ENCODE data around the gene DTX1.

The DTX1 gene

DNA sequence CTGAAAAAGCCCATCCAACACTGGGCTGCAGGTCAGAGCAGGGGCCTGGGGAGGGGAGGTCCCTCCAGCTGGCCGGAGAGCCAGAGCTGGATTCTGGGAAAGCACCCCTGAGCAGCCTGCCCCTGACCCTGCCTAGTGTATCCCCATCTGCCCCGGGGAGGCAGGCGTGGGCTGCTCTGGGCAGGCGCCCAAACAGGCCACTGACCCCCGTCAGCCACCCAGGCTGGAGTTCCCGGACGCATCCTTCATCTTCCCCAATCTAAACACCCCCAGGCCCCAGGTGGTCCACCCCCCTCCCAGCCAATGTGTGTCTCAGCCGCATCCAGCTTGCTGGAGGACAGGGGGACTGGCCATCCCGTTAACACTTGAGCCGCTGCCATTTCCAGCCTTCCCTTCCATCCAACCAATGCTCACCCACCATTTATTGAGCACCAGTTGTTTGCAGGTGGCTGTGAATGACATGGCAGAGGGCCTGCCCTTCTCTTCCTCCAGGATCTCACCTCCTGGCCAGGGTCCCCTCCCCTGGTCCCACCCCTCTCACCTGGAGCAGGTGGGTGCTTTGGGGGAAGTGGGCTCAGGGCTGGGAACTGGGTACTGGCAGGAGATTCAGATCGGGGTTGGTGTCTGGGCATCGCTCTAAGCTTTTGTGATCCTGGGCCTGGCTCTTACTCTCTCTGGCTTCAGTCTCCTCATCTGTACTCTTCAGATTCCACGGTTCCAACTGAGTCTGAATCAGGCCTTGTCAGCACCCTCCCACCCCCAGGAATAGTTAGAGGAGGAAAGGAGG lies 743 bp upstream of the DTX1 start:
- no peak for DNase-seq (ENCODE audit: extremely low read depth, low read depth)
- TF ChIP-seq, protein P1, sequence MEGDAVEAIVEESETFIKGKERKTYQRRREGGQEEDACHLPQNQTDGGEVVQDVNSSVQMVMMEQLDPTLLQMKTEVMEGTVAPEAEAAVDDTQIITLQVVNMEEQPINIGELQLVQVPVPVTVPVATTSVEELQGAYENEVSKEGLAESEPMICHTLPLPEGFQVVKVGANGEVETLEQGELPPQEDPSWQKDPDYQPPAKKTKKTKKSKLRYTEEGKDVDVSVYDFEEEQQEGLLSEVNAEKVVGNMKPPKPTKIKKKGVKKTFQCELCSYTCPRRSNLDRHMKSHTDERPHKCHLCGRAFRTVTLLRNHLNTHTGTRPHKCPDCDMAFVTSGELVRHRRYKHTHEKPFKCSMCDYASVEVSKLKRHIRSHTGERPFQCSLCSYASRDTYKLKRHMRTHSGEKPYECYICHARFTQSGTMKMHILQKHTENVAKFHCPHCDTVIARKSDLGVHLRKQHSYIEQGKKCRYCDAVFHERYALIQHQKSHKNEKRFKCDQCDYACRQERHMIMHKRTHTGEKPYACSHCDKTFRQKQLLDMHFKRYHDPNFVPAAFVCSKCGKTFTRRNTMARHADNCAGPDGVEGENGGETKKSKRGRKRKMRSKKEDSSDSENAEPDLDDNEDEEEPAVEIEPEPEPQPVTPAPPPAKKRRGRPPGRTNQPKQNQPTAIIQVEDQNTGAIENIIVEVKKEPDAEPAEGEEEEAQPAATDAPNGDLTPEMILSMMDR (IDR thresholded peaks at IDR 0.05; ENCODE audit: low read depth, low read length), result no peak

GRCh38 chr12:113056381-113056630 lies 224 bp upstream of the DTX1 start:
- TF ChIP-seq, protein P1 (IDR thresholded peaks at IDR 0.05; ENCODE audit: low read depth, low read length), result no peak

GRCh38 chr12:113057565-113058485 lies 1.3 kb downstream of the DTX1 start:
- no peak for DNase-seq (ENCODE audit: extremely low read depth, low read depth)
- TF ChIP-seq, protein P1 (IDR thresholded peaks at IDR 0.05; ENCODE audit: low read depth, low read length), result no peak

More at GRCh38 chr12:113056381-113056630, 224 bp upstream of the DTX1 start:
- DNase-seq (ENCODE audit: extremely low read depth, low read depth), result no peak

GRCh38 chr12:113058553-113058952 lies 2.0 kb downstream of the DTX1 start:
- DNase-seq (ENCODE audit: extremely low read depth, low read depth), result no peak
- TF ChIP-seq, protein P1 (IDR thresholded peaks at IDR 0.05; ENCODE audit: low read depth, low read length), result no peak

- DNase-seq (ENCODE audit: extremely low read depth, low read depth), result no peak
- TF ChIP-seq, protein P1 (IDR thresholded peaks at IDR 0.05; ENCODE audit: low read depth, low read length), result no peak
Measured at GRCh38 chr12:113059071-113059595, 2.6 kb downstream of the DTX1 start.

- no peak for DNase-seq (ENCODE audit: extremely low read depth, low read depth)
- TF ChIP-seq, protein P1 (IDR thresholded peaks at IDR 0.05; ENCODE audit: low read depth, low read length), result no peak
Measured at GRCh38 chr12:113060336-113060960, 3.9 kb downstream of the DTX1 start.

Data from AG09319 (cell line).